GM19452 (cell line): ENCODE measurements around the gene ITGA1.
"Not testable (repeated sequence)": the region's sequence is repeated elsewhere in the genome, so short reads cannot be mapped to it uniquely, and the experiment has no call there.

Experiments
- ATAC-seq: cut with Tn5 transposase; IDR thresholded peaks from one replicate; pipeline ENCODE4 v1.9.1; 2021; ENCODE audit not compliant: unreplicated experiment

Gene ITGA1

GRCh38 chr5:52787600-52788504 is at the start of gene ITGA1, which contains the start of gene PELO:
Gene ITGA1, plus strand, starts transcription at chr5:52787916. Its CDS starts 438 bp downstream, at chr5:52788354.
Gene PELO, plus strand, starts transcription at chr5:52787916. Its CDS starts 12,479 bp downstream, at chr5:52800395.
- ATAC-seq = peak; percentile 73

GRCh38 chr5:52738095-52738506 is 49.6 kb upstream of the ITGA1 start:
- ATAC-seq = peak; percentile 67

DNA sequence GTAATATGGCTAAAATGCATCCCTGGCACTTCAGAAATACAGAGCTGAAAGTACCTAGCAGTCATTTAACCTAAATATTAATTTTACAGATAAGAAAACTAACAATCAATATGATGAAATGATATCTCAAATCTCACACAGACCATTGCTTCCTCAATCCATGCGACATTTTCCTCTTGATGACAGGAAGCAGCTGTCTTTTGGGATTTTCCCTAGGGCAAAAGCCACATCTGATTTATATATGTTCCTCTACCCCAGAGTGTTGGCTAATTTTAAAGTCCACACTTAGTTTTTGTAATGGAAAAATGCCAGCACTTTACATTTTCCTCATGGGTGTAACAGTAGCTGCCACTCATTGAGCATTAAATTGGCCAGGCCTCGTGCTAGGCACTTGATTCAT is 47.7 kb upstream of the ITGA1 start:
- ATAC-seq = no peak

DNA sequence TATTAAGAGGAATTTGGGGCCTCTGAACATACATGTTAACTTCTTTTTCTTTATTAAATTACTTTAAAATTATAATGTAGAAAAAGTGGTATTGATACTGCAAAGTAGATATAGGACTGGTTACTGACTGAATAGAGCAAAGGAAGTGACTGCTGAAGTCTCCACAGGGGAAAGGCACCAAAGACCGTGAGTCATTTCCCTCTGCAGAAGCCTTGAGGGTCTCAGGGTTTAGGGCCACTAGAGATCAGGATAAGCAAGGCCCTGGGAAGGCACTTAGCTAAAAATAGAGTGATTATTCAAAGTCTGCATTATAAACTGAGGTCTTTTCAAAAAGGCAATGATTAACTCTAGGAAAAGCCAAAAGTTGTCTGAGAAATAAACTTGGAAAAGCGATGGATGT is 44.7 kb upstream of the ITGA1 start:
- ATAC-seq = no peak

- no peak for ATAC-seq
These were observed 44.2 kb upstream of the ITGA1 start for GRCh38 chr5:52743529-52743928.

GRCh38 chr5:52743970-52744369 is 43.7 kb upstream of the ITGA1 start:
- no peak for ATAC-seq

GRCh38 chr5:52744867-52745458 is 42.8 kb upstream of the ITGA1 start:
- not testable (repeated sequence) for ATAC-seq

GRCh38 chr5:52746539-52746938 is 41.2 kb upstream of the ITGA1 start:
- no peak for ATAC-seq

DNA sequence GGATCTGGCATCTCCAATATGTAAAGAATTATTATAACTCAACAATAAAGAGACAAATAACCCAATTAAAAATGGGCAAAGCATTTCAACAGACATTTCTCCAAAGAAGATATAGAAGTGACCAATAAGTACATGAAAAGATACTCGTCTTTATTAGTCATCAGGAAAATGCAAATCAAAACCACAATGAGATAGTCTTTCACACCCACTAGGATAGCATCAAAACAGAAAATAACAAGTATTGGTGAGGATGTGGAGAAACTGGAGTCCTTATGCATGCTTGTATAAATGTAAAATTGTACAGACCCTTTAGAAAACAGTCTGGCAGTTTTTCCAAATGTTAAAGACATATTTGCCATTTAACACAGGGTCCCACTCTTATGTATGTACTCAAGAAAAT is 39.1 kb upstream of the ITGA1 start:
- peak; percentile 69 for ATAC-seq

DNA sequence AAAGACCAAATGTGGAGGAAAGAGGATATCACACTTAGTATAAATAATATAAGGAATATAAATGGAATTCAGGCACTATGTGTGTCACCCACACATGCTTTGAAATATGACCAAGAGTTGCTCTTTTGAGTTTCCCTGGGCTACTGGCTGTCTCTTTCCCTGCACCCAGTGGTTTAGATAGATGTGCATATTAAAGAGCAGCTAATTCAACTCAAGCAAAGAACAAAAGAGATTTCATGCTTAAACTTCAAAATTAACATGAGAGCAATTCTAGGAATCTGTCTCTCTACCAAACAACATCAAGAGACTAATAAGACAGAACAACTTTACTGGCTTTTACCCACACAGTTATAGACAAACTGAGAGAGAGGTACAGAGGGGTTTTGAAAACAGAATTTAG is 38.0 kb upstream of the ITGA1 start:
- ATAC-seq = no peak

DNA sequence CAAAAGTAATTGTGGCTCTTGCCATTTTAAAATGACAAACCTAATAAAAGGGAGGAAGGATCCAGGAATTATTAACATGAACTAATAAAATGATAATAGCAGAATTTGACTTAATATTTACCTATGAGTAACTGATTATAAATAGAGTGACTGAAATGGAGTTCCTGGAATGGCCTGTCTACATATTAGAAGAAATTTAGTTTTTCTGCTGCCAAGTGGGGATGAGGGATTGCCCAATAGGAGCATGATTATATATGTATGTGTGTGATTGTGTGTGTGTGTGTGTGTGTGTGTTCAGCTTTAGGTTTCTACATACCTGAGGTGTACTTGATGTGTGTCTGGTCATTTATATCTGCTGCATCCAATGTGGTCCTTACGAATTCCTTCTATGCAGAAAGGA is 36.6 kb upstream of the ITGA1 start:
- no peak for ATAC-seq

DNA sequence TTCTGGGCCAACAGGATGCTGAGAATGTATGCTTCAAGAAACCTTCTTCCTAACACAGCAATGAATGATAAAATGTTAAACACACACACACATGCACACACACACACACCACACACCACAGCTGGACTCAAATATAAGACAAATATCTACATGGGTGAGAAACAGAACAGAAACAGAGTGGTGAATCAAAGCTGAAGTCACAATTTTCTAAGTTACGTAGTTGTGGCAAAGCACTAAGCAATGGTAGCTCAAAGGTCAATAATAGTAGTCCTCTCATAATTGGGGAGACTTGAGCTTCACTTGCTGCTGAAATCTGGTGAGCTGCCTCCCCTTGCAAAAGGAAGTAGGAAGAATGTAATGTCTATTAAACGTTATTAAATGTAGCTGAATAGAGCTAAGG is 33.7 kb upstream of the ITGA1 start:
- no peak for ATAC-seq

DNA sequence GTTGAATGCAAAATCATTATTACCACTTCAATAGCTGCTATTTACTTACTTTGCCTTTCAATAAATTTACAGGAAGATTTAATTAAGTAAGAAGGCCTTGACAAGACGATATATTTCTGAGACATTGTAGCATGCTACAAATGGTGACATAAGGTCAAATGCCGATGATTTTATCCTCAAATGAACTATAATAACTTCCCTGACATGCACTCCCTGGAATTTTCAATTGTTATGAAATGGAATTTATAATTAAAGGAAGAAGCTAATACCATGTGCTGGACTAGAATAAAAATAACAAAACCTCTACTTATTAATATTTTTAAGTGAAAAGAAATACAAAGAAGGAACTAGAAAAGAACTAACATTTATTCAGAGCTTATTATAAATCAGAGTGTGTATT is 30.2 kb upstream of the ITGA1 start:
- no peak for ATAC-seq

DNA sequence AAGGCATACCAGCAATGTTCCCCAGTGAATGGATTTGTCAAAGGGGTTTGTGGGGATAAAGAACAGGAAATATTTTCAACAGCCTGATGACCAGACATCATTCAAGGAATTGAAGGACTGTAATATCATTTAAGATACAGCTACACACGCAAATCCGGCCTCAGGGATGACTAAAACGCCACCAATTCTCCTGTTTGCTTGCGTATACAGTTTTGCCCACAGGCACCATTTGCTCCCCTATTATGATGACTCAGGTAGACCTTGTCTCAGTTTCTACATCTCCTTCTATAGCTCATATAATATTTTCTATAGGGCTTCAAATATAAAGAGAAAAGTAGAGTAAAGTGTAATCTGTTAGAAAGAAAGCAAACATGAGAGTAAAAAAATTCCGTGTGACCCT is 29.7 kb upstream of the ITGA1 start:
- ATAC-seq = no peak

- ATAC-seq = no peak
These were observed 28.4 kb upstream of the ITGA1 start for GRCh38 chr5:52759331-52759730.

- peak; percentile 65 for ATAC-seq
These were observed 26.9 kb upstream of the ITGA1 start for GRCh38 chr5:52760695-52761366.

DNA sequence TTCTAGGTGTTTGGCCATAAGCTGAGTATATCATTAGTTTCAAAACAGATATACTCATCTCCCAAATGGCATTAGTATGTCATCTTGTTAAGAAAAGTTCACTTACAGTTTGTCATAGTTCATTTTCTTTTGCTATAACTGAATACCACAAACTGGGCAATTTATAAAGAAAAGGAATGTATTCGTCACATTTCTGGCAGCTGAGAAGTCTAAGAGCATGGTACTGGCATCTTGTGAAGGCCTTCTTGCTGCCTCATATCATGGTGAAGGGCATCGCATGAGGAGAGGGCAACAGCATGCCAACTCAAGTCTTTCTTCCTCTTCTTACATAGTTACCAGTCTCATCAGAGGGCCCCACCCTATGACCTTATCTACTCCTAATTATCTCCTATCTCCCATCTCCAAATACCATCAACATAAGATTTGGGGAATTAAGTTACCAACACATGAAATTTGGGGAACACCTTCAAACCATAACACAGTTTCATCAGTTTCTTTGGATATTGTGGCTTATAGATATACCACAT is 20.4 kb upstream of the ITGA1 start:
- no peak for ATAC-seq

DNA sequence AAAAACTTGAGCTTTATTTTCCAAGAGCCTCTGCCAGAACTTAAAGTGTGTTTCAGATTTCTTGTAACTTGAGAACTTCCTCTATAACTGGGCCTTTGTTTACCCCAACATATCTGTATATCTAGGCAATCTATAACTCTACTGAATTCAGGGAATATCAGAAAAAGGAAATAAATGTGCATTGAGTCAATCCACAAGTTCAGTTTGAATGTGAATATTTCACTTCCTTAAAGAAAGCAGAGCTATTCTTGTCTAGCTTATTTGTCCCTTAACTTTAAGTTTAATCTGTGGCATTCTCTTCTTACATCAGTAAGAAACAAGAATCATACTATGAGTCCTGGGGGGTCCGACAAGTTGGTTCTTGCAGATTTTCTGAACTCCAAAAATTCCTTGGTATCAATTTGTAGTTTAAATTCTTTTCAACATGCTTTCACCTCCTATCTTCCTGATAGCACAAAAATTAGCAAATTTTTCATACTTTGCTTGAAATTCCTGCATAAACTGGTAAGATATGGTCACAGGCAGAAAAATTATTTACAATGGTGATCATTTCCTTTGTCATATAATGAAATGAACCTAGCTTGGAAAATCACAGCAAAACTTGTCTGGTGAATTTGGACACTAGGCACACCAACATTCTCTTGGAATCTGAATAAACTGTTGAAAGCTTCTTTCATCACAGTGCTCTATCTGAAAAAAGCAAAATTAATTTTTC is 19.8 kb upstream of the ITGA1 start:
- no peak for ATAC-seq

DNA sequence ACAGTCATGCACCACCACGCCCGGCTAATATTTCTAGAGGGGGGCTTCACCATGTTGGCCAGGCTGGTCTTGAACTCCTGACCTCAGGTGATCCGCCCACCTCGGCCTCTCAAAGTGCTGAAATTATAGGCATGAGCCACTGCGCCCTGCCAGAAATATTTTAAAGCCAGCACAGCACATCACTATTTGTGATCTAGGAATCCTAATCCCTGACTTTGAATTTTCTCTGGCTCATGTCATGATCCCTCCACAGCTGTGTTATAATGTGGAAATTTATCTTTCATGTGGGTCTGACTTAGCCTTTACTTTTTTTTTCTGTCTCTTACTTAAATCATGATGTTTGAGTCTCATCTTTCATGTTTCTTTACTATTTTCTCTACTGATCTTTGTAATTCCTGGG is 18.7 kb upstream of the ITGA1 start:
- ATAC-seq = no peak

DNA sequence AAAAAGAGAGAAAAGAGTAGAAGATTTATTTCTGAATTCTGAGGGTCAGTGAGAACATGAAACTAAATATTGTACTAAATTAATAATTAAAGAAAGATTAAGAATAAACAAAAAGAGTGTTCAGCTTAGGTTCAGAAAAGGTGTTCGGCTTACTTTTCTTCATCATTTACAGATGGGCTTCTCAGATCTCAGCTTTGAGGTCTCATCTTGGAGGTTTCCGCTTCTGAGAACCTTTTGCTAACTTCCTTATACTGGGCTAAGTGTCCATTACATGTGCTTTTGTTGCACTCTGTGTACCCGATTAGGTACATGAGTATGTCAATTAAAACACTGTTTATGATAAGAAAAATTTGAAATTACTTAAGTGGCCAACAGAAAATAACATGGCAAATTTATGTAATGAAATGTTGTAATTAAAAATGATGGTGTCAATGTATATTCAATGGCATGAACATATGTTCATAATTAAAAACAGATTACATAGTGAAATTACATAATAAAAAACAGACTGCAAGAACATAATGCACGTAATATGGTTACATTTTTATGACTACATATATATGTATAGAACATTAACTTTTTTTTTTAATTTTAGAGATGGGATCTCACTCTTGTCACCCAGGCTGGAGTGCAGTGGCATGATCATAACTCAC is 17.3 kb upstream of the ITGA1 start:
- ATAC-seq = no peak
